GM12864 (cell line): ENCODE results near the gene DHRS7C.

Experiments
- DNase-seq: peaks from one replicate; pipeline ENCODE4 v3.0.0-alpha.2; 2011; ENCODE audit warnings: low read depth
- H3K4me3 ChIP-seq: 2 replicates; pipeline ENCODE4 v1.5.1; 2011; ENCODE audit warnings: mild to moderate bottlenecking, low read depth, low read length, control low read depth
- TF ChIP-seq, protein P1 (sequence below): IDR thresholded peaks from 2 replicates; pipeline ENCODE4 v1.5.1; 2011; ENCODE audit warnings: low read depth, mild to moderate bottlenecking, moderate library complexity, low read length, control low read depth, inconsistent platforms; ENCODE audit errors: missing control alignments

Gene DHRS7C

DNA sequence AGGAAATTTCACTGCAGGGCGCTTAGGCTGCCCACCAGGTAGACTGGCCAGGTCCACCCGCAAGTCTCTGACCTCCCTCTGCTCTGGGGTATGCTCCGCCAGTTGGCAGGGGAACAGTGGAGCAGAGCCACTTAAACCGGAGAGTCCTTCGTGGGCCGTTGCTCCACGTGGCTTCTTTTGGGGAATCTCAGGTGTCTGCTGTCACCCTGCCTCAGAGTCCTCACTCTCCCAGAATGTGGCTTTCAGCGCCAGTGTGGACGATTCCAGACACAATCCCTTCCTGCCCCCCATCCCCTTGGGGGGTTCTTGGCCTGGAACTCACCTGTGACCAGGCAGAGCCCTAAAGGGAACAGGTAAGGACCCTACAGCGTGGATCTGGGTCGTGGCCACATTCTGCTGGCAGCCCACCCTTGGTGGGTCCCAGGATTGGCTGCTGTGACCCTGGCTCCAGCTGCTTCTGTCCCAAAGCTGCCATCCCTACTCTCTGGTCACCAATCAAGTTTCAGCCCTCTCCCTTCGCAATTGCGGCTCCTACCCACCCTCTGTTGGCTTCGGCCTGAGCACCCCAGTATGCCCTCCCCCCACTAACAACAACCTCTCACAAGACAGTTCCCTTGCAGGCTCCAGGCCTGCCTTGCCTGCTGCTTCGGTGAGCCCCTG is 22.2 kb downstream of the DHRS7C start:
- H3K4me3 ChIP-seq = no peak overlapping the region
- TF ChIP-seq, protein P1, sequence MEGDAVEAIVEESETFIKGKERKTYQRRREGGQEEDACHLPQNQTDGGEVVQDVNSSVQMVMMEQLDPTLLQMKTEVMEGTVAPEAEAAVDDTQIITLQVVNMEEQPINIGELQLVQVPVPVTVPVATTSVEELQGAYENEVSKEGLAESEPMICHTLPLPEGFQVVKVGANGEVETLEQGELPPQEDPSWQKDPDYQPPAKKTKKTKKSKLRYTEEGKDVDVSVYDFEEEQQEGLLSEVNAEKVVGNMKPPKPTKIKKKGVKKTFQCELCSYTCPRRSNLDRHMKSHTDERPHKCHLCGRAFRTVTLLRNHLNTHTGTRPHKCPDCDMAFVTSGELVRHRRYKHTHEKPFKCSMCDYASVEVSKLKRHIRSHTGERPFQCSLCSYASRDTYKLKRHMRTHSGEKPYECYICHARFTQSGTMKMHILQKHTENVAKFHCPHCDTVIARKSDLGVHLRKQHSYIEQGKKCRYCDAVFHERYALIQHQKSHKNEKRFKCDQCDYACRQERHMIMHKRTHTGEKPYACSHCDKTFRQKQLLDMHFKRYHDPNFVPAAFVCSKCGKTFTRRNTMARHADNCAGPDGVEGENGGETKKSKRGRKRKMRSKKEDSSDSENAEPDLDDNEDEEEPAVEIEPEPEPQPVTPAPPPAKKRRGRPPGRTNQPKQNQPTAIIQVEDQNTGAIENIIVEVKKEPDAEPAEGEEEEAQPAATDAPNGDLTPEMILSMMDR = no peak
- DNase-seq = no peak

DNA sequence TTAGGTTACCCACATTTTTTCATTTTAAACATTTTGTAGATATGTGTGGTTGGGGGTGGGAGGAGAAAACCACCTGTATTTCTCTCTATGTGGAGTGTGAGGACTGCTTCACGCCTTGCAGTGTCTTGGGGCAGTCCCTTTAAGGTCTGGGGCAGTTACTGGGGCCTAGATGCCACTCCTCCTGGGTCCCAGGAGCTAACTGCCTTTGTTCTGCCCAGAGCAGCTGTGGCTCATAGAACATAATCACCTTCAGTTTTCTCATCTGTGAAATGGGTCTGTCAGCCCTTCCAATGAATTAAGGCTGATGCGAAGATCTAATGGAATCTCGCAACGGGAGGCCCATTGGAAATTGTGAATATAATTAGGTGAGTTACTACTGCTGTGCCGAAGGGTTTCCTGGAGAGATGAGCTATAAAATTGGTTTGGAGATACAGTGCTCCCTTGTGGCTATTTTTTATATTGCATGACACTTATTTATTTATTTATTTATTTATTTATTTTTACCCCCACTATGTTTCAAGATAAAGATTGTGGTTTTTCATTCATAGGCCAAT is 22.9 kb downstream of the DHRS7C start:
- DNase-seq = no peak
- TF ChIP-seq, protein P1 = no peak
- H3K4me3 ChIP-seq = no peak overlapping the region

DNA sequence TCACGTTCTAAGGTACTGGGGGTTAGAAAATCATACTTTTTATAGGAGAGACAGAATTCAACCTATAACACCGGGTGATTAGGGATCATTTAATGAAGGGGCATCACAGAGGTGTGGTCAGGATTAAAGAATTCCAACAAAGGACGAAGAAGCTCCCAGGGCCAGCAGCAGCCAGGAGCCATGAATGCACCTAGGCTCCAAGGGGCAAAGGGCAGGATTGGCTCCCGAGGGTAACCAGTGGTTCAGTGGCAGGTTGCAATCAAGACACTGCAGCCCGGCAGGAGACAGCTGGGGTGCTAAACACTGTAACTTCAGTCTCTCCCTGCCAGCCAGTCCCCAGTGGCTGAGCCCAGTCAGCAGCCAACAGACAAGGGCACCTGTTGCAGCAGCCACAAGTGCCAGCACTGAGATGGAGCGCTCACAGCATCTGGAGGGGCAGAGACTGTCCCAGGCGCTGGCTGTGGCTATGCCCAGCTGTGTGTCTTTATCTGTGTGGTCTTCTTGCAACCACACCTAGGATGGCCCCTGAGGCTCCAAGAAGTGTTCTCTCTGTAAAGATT is 23.9 kb downstream of the DHRS7C start:
- H3K4me3 ChIP-seq = no peak overlapping the region
- TF ChIP-seq, protein P1 = no peak
- no peak for DNase-seq

DNA sequence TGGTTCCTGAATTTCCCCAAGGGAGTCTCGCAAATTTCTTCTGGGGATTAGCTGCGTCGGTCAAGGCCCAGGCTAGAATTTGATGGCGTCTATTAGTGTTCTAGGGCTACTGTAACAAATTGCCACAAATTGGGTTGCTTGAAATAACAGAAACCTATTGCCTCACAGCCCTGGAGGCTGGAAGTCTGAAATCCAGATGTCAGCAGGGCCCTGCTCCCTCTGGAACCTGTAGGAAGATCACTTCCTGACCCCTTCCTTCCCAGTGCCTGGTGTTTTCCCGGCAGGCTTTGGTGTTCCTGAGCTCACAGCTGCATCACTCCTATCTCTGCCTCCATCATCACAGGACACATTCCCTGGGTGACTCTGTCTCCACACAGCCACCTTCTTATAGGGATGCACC is 24.4 kb downstream of the DHRS7C start:
- TF ChIP-seq, protein P1 = no peak
- DNase-seq = no peak
- no peak overlapping the region for H3K4me3 ChIP-seq

DNA sequence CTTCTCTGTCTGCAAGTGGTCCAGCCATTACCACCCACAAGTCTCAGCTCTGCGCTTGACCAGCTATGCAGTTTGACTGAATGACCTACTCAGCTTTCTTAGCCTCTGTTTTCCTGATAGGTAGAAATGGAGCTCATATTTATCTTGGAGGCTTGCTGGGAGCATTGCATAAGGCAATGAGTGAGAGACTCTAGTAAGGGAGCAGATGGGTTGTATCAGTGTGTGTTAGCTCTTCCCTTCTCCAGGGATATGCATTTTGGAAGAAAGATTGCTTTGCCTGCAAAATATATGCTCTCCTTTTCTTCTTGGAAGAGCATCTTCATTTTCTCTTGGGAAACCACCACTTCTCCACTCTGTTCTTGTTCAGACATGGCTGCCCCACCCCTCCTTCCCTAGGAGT is 26.1 kb downstream of the DHRS7C start:
- DNase-seq = no peak
- no peak overlapping the region for H3K4me3 ChIP-seq
- TF ChIP-seq, protein P1 = no peak

DNA sequence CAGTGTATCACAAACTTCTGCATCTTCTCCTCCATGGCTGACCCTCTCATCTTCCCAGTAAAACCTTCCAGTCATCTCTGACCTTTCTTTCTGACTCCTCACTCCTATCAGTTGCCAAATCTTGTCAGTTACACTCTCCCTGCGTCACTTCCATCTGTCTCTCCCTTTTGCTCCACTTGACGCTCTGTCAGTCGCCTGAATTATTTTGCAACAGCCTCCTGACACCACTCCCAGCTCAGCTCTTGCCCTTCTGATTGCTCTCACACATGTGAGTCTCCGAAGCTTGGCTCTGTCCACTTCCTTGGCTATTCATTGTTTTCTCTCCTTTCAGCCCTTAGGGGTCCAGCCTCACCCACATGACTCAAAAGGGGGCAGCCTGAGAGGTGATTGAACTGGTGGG is 27.7 kb downstream of the DHRS7C start:
- H3K4me3 ChIP-seq = no peak overlapping the region
- TF ChIP-seq, protein P1 = no peak
- no peak for DNase-seq

DNA sequence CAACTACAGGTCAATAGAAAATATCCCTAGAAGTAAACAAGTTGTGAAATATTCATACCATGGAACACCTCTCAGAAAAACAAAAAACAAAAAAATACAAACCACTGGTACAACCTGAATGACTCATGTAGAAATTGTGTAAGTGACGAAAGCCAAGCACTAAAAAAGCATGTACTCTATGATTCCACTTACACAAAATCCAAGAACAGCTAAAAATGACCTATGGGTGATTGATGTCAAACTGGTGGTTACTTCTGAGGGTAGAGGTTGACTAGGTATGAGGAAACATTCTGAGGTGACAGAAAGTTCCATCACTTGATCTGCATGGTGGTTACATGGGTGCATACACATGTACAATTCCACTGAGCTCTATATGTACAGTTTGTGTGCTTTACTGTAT is 31.1 kb downstream of the DHRS7C start:
- DNase-seq = no peak
- no peak overlapping the region for H3K4me3 ChIP-seq
- TF ChIP-seq, protein P1 = no peak
